Neural cell (in vitro differentiated cells): ENCODE results near the gene PNKD.

ENCODE experiments used
- EP300 ChIP-seq: fragments of 450-650 bp; conservative IDR thresholded peaks from 2 replicates; pipeline ENCODE4 v1.6.1; 2014; ENCODE audit warnings: antibody characterized with exemption, mild to moderate bottlenecking, moderate library complexity; ENCODE audit not compliant: poor library complexity, severe bottlenecking
- EZH2 ChIP-seq: fragments of 200-600, 300-800 bp; shearing (Covaris generic), sonication (generic); IDR thresholded peaks from 2 replicates; pipeline ENCODE4 v1.6.1; 2014; ENCODE audit warnings: antibody characterized with exemption, low read length, borderline replicate concordance, mild to moderate bottlenecking; ENCODE audit not compliant: insufficient read depth, poor library complexity, severe bottlenecking
- POLR2AphosphoS5 ChIP-seq: IDR thresholded peaks from 2 replicates; pipeline ENCODE4 v1.6.1; 2012
- RAD21 ChIP-seq: fragments of 450-650 bp; conservative IDR thresholded peaks from 2 replicates; pipeline ENCODE4 v1.6.1; 2014; ENCODE audit warnings: antibody characterized with exemption, mild to moderate bottlenecking, moderate library complexity
- SMC3 ChIP-seq: fragments of 450-650 bp; conservative IDR thresholded peaks from 2 replicates; pipeline ENCODE4 v1.6.1; 2014; ENCODE audit warnings: antibody characterized with exemption, mild to moderate bottlenecking, moderate library complexity; ENCODE audit not compliant: poor library complexity
- TAF1 ChIP-seq: IDR thresholded peaks from 2 replicates; pipeline ENCODE4 v1.6.1; 2012; ENCODE audit warnings: low read depth
- TF ChIP-seq, protein P1 (sequence below): fragments of 450-650 bp; IDR thresholded peaks from 2 replicates; pipeline ENCODE4 v1.5.1; 2014; ENCODE audit warnings: antibody characterized with exemption, mild to moderate bottlenecking, moderate library complexity; ENCODE audit not compliant: poor library complexity, severe bottlenecking
- TF ChIP-seq, protein P2 (sequence below): IDR thresholded peaks from 2 replicates; pipeline ENCODE4 v1.6.1; 2012; ENCODE audit warnings: borderline replicate concordance

DNA sequence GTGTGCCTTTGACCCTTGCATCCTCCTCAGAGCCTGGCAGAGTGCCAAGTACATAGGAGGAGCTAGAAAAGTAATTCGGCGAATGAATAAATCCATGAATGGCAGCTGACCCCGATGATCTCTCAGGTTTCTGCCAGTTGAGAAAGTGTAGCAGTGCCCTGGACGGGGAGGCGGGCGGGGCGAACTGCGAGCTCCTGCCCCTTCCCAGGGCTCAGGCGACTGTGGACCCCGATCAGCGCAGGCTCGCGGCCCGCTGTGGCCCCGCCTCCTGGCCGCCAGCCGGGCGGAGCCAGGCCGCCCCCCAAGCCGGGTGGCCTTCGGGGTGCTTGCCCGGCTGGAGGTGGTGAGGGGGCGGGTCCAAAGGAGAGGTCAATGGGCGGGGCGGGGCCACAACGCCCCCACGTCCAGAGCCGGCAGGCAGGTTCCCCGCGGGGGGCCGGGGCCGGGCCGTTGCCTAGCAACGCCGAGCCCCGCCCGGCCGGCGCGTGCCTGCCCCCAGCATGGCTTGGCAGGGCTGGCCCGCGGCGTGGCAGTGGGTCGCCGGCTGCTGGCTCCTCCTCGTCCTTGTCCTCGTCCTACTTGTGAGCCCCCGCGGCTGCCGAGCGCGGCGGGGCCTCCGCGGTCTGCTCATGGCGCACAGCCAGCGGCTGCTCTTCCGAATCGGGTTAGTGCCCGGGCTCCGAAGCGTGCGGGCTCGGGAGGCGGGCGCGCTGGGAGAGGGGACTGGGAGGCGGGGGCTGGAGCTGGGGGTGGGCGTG is 52.6 kb downstream of the PNKD start:
- TF ChIP-seq, protein P1, sequence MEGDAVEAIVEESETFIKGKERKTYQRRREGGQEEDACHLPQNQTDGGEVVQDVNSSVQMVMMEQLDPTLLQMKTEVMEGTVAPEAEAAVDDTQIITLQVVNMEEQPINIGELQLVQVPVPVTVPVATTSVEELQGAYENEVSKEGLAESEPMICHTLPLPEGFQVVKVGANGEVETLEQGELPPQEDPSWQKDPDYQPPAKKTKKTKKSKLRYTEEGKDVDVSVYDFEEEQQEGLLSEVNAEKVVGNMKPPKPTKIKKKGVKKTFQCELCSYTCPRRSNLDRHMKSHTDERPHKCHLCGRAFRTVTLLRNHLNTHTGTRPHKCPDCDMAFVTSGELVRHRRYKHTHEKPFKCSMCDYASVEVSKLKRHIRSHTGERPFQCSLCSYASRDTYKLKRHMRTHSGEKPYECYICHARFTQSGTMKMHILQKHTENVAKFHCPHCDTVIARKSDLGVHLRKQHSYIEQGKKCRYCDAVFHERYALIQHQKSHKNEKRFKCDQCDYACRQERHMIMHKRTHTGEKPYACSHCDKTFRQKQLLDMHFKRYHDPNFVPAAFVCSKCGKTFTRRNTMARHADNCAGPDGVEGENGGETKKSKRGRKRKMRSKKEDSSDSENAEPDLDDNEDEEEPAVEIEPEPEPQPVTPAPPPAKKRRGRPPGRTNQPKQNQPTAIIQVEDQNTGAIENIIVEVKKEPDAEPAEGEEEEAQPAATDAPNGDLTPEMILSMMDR = no peak
- TF ChIP-seq EZH2 (no peak), RAD21 (no peak), POLR2AphosphoS5 (no peak), TAF1 (no peak), EP300 (no peak), SMC3 (peak; percentile 17)
- TF ChIP-seq, protein P2, sequence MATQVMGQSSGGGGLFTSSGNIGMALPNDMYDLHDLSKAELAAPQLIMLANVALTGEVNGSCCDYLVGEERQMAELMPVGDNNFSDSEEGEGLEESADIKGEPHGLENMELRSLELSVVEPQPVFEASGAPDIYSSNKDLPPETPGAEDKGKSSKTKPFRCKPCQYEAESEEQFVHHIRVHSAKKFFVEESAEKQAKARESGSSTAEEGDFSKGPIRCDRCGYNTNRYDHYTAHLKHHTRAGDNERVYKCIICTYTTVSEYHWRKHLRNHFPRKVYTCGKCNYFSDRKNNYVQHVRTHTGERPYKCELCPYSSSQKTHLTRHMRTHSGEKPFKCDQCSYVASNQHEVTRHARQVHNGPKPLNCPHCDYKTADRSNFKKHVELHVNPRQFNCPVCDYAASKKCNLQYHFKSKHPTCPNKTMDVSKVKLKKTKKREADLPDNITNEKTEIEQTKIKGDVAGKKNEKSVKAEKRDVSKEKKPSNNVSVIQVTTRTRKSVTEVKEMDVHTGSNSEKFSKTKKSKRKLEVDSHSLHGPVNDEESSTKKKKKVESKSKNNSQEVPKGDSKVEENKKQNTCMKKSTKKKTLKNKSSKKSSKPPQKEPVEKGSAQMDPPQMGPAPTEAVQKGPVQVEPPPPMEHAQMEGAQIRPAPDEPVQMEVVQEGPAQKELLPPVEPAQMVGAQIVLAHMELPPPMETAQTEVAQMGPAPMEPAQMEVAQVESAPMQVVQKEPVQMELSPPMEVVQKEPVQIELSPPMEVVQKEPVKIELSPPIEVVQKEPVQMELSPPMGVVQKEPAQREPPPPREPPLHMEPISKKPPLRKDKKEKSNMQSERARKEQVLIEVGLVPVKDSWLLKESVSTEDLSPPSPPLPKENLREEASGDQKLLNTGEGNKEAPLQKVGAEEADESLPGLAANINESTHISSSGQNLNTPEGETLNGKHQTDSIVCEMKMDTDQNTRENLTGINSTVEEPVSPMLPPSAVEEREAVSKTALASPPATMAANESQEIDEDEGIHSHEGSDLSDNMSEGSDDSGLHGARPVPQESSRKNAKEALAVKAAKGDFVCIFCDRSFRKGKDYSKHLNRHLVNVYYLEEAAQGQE = no peak
